Globus pallidus (tissue), 1 donor: ENCODE data around the gene PTPN20.
"Not testable (repeated sequence)": the region's sequence is repeated elsewhere in the genome, so short reads cannot be mapped to it uniquely, and the experiment has no call there.

Experiments
- DNase-seq: peaks from one replicate; pipeline ENCODE4 v3.0.0-alpha.2; 2015; ENCODE audit warnings: low spot score

PTPN20 gene, protein sequence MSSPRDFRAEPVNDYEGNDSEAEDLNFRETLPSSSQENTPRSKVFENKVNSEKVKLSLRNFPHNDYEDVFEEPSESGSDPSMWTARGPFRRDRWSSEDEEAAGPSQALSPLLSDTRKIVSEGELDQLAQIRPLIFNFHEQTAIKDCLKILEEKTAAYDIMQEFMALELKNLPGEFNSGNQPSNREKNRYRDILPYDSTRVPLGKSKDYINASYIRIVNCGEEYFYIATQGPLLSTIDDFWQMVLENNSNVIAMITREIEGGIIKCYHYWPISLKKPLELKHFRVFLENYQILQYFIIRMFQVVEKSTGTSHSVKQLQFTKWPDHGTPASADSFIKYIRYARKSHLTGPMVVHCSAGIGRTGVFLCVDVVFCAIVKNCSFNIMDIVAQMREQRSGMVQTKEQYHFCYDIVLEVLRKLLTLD

GRCh38 chr10:46911144-46911876, at the start of gene PTPN20:
Gene PTPN20, plus strand, starts transcription at chr10:46911428. Its CDS starts 21,072 bp downstream, at chr10:46932500.
- DNase-seq = not testable (repeated sequence)

- not testable (repeated sequence) for DNase-seq
Measured at GRCh38 chr10:46869716-46870115, 41.5 kb upstream of the PTPN20 start.

GRCh38 chr10:46871583-46871982, 39.6 kb upstream of the PTPN20 start:
- DNase-seq = not testable (repeated sequence)

GRCh38 chr10:46875304-46875703, 35.9 kb upstream of the PTPN20 start:
- DNase-seq = not testable (repeated sequence)

DNA sequence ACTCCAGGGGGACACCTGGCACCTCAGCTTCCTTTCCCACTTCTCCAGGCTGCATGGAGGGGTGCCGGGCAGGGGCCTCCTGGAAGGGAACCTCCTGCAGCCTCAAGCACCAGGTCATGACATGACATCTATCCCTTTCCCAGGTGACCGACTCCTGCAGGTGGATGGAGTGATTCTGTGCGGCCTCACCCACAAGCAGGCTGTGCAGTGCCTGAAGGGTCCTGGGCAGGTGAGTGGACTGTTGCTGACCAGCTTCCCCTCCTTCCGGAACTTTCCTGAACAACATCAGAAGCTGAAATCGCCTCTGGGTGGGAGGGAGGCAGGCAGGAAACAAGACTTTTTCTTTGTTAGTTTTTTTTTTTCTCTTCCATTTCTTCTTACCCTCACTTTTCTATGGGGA, 34.5 kb upstream of the PTPN20 start:
- not testable (repeated sequence) for DNase-seq

GRCh38 chr10:46878761-46879160, 32.5 kb upstream of the PTPN20 start:
- peak; percentile 57 for DNase-seq

DNA sequence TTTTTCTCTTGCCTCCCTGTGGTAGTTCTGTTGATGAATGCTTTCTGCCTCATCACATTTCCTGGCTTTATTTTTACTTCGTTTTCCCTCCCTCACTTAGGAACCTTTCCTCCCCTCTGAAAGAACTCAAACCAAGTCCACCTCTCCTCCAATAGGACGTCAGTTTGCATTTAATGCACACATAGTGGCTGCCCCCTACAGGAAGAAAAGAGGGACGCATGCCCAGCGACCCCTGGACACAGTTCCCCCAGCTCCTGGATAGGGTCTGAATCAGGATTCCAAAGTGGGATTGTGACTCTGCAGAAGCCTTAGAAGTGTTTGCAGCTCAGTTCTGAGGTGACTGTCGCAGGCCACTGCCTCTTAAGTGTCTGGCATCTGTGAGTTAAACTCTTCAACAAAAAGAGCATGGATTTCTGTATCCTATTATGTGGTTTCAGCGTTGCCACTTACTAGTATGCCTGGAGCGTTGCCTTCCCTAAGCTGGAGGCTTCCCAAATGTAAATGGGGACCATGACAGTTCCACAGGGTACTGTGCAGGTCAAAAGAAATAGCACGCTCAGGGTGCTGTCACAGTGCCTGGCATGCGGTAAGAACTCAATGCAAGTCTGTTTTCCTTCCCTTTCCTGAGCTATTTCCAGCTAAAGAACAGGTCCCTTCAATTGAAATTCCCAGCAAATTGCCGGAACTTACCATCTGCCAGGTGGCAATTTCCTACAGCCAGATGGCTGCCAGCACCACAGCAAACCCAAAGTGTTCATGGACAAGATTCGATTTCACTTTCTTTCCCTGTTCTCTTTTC, 20.2 kb upstream of the PTPN20 start:
- DNase-seq = not testable (repeated sequence)

DNA sequence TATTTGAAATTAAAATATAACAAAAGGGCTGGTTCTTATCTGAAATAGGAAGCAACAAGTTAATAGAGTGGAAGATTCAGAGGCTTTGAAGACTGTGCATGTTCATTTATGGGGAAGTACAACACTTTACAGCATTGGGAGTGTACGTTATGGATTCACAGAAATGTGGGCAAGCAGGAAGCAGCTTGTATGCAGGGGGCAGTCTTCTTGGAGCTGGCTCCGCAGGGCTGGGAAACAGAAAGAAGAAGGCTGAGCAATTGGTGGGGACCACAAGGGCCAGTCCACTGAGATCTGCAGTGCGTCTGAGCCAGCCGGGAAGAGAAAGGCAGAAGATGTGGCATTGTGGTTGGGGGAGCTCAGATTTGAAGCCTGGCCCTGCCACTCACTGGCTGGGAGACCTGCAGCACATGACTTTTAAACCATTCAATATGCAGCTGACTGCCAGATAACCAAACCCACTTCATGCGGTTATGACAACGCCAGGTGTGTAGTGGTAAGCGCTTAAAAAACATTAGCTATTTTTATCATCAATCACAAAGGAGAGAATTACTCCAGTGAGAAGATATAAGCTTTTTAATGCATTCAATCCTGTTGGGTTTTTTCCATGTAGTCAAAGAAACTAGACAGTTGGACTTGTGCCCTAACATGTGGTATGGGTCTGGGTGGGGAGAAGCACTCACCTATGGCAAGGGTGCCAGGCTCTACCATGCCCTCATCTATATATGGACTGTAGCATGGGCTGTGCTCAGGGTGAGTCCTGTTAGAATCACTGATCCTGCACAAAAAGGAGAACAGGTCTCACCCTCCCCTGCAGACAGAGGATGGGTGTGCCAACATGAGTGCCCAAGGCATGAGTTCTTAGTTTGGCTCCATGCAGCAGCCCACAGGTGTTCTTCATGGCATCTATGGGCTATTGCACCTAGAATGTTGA, 14.2 kb upstream of the PTPN20 start:
- not testable (repeated sequence) for DNase-seq

GRCh38 chr10:46901247-46901646, 10.0 kb upstream of the PTPN20 start:
- DNase-seq = not testable (repeated sequence)

DNA sequence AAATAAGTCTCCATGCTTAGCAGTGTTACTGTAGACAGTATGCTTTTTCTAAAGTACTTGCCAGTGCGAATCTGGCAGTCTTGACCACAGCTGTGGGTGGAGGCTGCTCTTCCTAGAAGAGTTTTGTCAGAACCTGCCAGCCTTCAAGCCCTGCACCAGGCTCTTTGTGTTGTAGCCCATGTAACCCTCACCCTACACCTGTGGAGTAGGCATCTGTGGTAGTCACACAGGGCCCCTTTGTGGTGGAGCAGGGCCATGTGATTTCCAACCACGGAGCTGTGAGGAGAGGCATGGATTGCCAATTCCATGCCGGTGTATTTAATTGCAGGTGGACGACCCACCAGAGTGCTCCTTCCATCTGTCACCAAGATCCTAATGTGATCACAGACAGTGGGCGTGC, 7.4 kb upstream of the PTPN20 start:
- not testable (repeated sequence) for DNase-seq

DNA sequence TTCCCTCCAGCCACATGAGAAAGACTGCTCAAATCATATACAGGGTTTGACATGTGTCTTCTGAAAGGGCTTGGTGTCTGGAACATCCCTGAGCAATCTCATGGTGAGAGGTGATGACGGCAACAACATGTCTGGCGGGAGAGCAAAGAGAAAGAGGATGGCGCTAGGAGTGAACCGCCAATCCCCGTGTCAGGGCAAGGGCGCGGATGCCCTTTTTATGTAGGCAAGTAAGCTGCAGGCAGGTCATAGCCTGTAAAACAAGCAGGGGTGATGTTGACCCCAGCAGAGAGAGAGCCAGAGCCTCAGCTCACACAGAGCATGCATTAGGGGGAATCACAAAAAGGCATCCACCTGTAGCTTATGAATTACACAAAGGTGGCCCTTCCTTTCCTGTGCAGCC, 4.9 kb upstream of the PTPN20 start:
- DNase-seq = not testable (repeated sequence)

DNA sequence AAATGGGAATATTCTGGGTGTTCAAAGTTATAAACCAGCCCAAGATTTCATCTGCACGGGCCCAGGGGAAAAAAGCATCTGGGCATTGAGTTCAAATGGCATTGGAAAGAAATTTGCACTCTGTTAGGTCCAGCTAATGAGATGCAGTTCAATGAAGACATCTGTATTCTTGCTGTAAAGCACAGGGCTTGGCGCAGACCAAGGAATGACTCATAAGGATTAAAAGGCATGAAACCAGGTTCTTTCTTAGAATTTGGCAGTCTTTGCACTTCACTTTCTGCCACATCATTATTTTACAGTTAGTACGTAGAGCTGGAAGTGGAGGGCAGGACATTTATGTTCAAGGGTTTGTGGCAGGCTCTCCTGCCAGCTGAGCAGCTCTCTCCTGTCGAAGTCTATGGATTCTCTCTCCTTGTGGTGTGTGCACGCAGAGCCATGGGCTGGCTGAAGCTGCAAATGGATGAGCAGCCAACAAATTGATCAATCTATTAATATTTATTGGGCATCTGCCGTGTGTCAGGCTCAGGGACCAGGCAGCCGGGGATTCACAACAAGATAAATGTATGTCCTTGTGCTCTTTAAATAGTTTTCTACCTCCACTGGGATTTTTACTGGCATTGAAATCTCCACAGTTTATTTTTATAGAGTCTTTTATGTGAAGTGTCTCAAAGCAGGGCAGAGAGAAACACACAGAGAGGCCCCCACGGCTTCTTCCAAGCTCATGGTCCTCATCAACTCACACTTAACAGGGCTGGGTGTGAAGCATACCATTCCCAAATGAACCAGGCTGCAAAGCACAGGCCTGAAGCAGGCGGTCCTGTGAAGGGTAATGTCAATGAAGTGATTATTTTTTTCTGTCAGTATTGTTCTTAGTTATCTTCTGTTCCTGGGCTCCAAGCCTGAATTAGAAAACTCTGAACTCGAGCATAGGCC, 3.8 kb upstream of the PTPN20 start:
- not testable (repeated sequence) for DNase-seq

DNA sequence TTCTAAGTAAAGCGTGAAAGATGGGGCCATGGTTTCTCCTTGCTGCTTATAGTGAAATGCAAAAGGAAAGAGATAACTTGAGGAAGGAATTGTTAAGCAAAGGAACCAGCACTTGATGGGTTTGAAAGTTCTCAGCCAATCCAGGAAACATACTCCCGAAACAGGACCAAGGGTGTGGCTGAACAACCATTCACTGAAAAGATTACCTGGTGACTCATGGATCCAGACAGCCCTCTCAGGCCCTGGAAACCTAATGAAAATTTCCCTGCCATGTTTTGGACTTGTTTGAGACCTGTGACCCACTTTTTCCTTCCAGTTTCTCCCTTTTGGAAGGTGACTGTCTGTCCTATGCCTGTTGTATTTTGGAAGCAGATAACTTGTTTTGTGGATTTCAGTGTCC, 11.3 kb downstream of the PTPN20 start:
- DNase-seq = not testable (repeated sequence)

GRCh38 chr10:46925156-46925555, 13.9 kb downstream of the PTPN20 start:
- not testable (repeated sequence) for DNase-seq

DNA sequence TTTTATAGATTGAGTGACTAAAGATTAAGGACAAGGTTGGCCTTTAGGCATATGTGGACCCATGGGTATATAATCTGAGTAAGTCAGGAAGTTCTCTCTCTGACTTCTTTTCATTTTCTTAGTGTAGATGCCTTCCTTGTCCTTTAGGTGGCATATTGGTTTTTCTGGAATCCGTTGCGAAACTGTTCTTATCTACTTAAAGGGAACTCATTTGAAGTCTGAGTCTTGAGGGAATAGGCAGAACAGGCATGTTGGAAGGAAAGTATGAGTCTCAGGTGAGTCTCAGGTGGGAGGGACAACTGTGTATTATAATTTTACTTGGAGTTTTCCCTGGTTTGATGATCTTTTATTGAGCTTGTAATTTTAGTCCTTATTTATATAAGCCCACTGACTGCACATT, 14.6 kb downstream of the PTPN20 start:
- DNase-seq = not testable (repeated sequence)

DNA sequence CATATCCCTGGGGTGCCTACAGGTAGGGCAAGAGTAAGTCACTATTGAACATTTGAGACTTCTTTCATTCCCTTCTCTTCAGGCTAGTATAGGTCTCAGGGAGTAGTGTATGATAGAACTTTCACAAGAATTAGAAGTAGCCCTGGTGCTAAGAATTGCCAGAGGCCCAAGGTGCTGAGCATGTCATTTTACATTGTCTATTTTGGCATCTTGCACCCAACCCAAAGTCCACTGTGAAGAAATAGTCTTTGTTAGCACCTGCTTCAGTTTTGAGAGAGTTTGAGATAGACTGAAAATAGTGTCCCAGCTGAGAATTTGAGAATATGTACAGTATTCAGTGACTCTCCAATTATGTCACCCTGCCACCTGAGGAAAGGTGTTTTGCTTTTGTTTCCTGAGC, 17.6 kb downstream of the PTPN20 start:
- not testable (repeated sequence) for DNase-seq

GRCh38 chr10:46932383-46932782, 21.2 kb downstream of the PTPN20 start:
- DNase-seq = not testable (repeated sequence)

DNA sequence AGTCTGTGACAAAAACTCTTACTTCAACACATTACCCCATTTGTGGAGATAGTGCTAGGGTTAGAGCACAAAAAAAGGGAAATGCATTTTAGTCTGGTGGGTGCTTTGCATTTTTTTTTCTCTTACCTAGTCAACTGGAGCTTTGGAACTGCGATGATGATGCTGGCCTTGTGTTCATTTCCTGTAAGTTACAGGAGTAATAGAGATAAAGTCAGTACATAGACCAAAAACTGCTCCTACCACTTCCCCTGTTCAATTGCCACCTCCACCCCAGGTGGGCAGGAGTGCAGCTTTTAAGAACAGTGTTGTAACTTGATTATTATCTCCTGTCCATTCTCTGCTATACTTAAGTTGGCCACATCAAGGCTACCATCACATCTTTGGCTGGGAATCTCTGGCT, 29.9 kb downstream of the PTPN20 start:
- DNase-seq = not testable (repeated sequence)

DNA sequence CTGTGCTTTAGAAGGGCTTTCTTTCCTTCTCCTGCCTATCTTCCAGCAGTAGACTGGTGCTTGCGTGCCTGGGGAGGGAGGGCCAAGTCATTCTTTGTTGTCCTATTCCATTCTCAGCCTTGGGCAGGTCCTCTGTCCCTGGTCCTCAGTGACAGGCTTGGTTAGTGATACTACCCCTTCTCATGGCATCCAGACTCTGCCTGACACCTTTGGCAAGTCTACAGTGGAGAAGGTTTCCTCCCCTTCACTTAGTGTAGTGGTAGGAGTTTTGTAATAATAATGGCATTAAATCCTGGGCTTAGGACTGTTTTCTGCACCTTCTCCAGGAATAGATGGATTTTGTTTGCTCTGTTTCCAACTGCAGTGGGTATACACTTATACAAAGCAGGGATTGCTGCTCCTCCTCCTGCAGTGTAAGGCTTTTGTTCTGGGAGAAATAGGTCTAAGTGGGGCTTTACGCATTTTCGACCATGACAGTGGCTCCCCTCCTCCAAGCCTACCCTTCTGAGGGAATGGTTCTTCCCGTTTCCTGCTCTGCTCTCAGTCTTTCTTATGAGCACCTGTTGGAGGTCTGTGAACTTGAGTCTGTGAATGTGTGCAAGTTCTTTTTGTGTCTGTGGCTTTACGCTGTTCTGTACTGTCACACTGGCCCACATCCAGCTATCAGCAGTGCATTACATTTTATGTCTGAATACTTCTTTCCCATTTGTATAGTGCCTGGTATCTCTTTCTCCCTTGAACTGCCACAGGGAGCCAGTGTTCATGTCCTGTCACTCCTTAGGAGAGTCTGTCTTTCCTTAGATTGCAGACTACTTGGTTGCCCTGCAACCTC, 37.7 kb downstream of the PTPN20 start:
- DNase-seq = not testable (repeated sequence)
